Measurements from ENCODE around the gene TNFRSF14.

DNA sequence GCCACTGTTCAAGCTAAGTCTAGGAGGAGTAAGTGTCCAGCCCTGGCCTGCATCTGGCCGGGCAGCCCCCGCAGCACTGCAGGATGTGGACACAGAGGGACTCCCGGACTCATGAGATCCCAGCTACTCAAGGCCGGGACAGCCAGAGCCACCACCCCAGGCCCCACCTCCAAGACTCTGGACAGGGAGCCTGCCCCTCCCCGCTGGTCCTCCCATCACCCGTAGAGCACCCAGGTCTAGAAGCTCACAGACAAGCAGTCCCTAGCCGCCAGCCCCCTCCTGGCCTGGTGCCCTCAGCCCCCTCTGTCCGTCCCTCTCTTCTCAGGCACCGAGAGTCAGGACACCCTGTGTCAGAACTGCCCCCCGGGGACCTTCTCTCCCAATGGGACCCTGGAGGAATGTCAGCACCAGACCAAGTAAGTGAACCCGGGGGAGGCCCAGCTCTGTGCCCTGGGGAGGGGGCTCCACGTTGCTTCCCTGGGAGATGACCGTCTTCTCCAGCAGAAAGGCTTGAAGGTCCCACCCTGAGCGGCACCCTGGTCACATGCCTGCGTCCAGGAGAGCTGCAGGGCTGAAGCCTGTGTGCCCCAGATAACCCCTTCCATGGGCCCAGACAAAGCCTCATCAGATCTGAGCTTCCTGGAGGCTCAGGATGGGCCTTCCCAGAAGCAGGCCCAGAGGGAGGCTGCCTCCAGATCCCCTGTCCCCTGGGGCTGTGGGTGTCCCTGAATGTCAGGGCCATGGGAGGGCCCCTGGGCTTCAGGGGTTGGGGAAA lies 4.3 kb downstream of the TNFRSF14 start:
- TF ChIP-seq SP1 (IDR thresholded peaks at IDR 0.05) (no peak), NFRKB (IDR thresholded peaks at IDR 0.05) (no peak), L3MBTL2 (conservative IDR thresholded peaks at IDR 0.05) (no peak), ELF4 (IDR thresholded peaks at IDR 0.05) (no peak), LEF1 (IDR thresholded peaks at IDR 0.05; ENCODE audit: borderline replicate concordance) (no peak), CTBP1 (IDR thresholded peaks at IDR 0.05; ENCODE audit: borderline replicate concordance) (no peak), BHLHE40 (IDR thresholded peaks at IDR 0.05; ENCODE audit: borderline replicate concordance) (no peak), FOXK2 (IDR thresholded peaks at IDR 0.05) (no peak), TARDBP (IDR thresholded peaks at IDR 0.05) (no peak)
